BE2C (cell line): ENCODE measurements around the gene KCNQ2. TPM values are rescaled to one million over a fixed set of nuclear protein-coding genes. Genes with fewer than 3 reads are reported as not detected.

Source experiments
- DNase-seq: peaks from one replicate; pipeline ENCODE4 v3.0.0-alpha.2; 2020
- H3K27me3 ChIP-seq: fragments of 250-450 bp; sonication (Bioruptor Pico); 2 replicates; pipeline ENCODE4 v1.5.1; 2020; ENCODE audit warnings: mild to moderate bottlenecking
- H3K36me3 ChIP-seq: fragments of 250-450 bp; sonication (Bioruptor Pico); 2 replicates; pipeline ENCODE4 v1.5.1; 2020; ENCODE audit warnings: mild to moderate bottlenecking
- H3K4me1 ChIP-seq: fragments of 250-450 bp; sonication (Bioruptor Pico); 2 replicates; pipeline ENCODE4 v1.5.1; 2020
- H3K4me3 ChIP-seq: 2 replicates; pipeline ENCODE4 v1.5.1; 2011; ENCODE audit warnings: low read depth, low read length
- H3K9me3 ChIP-seq: fragments of 250-450 bp; sonication (Bioruptor Pico); 2 replicates; pipeline ENCODE4 v1.5.1; 2020
- polyA plus RNA-seq: library from polyadenylated mRNA; unstranded; fragments of >200 nt; gene quantifications from one replicate; pipeline ENCODE4 v1.2.1, GENCODE V29; 2012; ENCODE audit warnings: low read depth, missing spikeins; ENCODE audit not compliant: insufficient read length, insufficient read depth
- TF ChIP-seq, protein P1 (sequence below): IDR thresholded peaks from 2 replicates; pipeline ENCODE4 v1.5.1; 2012; ENCODE audit warnings: mild to moderate bottlenecking, low read depth, low read length

KCNQ2 gene
- polyA plus RNA-seq = 60.1 TPM

DNA sequence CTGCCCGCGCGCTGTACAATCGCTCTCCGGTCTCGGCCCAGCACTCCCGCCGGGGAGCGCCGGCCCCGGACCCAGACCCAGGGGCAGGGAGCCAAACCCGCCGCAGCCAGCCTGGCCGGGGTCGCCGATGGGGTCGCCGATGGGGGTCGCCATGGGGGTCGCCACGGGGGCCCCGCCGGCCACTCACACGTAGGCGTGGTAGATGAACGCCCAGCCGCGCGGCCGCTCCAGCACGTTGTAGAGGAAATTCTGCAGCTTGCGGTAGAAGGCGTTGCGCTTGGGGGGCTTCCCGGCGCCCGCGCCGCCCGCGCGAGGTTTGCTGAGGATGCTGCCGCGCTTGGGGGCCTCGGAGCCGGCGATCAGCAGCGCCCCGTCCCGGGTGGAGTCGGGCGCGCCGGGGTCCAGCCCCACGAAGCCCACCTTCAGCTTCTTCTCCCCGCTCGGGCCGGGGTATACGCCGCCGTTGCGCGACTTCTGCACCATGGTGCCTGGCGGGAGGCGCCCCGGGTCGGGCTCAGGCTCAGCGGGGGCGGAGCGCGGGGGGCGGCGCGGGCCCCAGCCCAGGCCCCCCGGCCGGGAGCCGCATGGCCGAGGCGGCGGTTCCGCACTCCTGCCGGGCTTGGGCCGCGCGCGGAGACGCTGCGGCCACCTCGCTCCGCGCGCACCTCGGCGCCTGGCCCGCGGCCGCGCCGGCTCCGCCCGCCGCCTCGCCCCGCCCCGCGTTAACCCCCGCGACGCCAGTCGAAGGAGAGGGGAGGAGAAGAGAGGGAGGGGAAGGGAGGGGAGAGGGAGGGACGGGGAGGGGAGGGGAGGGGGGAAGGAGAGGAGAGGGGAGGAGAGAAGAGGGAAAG is at the start of gene KCNQ2:
Gene KCNQ2 (minus strand): TSS at position 675 of the 851 bp plus-strand sequence. CDS start 192 bp downstream, at position 483.
- H3K4me1 ChIP-seq = peaks cover 6% of the 10 kb centered on the region
- no peaks in the 10 kb centered on the region for H3K9me3 ChIP-seq
- H3K36me3 ChIP-seq = no peaks in the 10 kb centered on the region
- peak within 1 kb of the TSS; percentile 65 for H3K4me3 ChIP-seq
- DNase-seq = no peak
- H3K27me3 ChIP-seq = peaks cover 33% of the 10 kb centered on the region
- TF ChIP-seq, protein P1, sequence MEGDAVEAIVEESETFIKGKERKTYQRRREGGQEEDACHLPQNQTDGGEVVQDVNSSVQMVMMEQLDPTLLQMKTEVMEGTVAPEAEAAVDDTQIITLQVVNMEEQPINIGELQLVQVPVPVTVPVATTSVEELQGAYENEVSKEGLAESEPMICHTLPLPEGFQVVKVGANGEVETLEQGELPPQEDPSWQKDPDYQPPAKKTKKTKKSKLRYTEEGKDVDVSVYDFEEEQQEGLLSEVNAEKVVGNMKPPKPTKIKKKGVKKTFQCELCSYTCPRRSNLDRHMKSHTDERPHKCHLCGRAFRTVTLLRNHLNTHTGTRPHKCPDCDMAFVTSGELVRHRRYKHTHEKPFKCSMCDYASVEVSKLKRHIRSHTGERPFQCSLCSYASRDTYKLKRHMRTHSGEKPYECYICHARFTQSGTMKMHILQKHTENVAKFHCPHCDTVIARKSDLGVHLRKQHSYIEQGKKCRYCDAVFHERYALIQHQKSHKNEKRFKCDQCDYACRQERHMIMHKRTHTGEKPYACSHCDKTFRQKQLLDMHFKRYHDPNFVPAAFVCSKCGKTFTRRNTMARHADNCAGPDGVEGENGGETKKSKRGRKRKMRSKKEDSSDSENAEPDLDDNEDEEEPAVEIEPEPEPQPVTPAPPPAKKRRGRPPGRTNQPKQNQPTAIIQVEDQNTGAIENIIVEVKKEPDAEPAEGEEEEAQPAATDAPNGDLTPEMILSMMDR = no peak

DNA sequence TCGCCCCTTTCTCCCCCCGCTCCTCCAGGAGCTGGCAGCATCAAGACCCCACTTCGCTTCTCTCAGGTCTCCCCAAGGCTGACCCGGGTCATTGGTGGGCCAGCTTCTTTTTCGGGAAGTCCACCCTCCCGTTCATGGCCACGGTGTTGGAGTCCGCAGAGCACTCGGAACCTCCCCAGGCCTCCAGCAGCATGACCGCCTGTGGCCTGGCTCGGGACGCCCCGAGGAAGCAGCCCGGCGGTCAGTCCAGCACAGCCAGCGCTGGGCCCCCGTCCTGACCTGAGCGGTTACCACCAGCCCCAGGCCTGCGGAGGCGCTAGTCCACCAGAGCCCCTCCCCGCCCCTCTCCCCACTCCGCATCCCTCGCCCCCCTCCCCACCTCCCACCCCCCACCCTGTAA is 49.1 kb upstream of the KCNQ2 start:
- H3K9me3 ChIP-seq = peaks cover 4% of the 10 kb centered on the region; the same call in 1 of the 2 replicates
- DNase-seq = peak; percentile 23
- peak overlapping the region; percentile 73 for H3K4me3 ChIP-seq
- H3K36me3 ChIP-seq = peaks cover 22% of the 10 kb centered on the region
- TF ChIP-seq, protein P1 = no peak
- H3K4me1 ChIP-seq = no peaks in the 10 kb centered on the region
- no peaks in the 10 kb centered on the region for H3K27me3 ChIP-seq

DNA sequence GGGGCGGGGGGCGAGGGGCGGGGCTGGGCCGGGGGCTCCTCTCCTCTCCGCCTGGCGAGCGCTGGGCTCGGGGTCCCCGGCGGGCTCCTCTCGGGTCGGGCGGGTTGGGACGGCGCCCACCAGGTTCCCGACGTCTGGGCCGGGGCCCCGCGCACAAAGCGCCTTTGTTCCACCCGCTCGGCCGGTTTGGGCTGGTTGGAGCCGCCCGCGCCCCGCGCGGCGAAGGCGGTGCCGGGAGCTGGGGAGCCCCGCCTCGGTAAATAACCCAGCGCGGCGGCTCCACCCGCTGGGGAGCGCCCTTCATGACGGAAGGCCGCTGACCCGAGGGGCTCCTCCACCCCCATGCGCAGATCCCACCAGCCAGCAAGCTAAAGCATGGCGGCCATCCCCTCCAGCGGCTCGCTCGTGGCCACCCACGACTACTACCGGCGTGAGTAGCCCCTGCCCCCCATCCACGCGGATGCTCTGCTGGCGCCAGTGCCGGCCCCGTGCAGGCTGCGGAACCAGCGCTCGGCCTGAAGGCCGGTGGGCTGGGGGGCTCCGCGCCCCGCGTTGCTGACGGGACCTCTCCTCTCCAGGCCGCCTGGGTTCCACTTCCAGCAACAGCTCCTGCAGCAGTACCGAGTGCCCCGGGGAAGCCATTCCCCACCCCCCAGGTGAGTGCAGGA is 48.6 kb upstream of the KCNQ2 start:
- H3K4me3 ChIP-seq = peak overlapping the region; percentile 73
- H3K36me3 ChIP-seq = peaks cover 22% of the 10 kb centered on the region
- H3K4me1 ChIP-seq = no peaks in the 10 kb centered on the region
- TF ChIP-seq, protein P1 = no peak
- peaks cover 4% of the 10 kb centered on the region; the same call in 1 of the 2 replicates for H3K9me3 ChIP-seq
- peak; percentile 71 for DNase-seq
- no peaks in the 10 kb centered on the region for H3K27me3 ChIP-seq

DNA sequence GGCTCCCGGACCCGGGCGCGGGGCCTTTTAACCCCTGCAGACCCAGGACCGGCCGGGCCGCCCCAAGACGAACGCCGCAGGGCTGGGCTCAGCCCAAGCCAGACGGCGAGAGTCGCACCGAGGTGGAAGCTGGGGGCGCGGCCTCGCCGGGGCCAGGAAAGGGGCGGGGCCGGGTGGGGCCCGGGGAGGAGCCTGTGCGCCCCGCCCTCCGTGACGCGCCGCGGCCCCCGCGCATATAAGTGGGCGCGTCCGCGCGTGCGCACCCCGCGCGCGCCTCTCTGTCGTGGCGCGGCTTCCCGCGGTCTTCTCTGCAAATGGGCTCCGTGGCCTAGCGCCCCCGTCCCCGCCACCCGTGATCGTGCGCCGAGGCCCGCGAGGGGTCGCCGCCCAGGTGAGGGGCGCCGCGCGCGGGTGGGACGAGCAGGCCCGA is 48.1 kb upstream of the KCNQ2 start, which contains the start of gene PPDPF:
Gene PPDPF (plus strand): TSS at position 262 of the 430 bp plus-strand sequence. CDS start 544 bp downstream, outside the sequence.
- DNase-seq = peak; percentile 87
- H3K36me3 ChIP-seq = peaks cover 22% of the 10 kb centered on the region
- H3K27me3 ChIP-seq = no peaks in the 10 kb centered on the region
- H3K4me1 ChIP-seq = no peaks in the 10 kb centered on the region
- peak within 1 kb of the TSS; percentile 73 for H3K4me3 ChIP-seq
- H3K9me3 ChIP-seq = peaks cover 4% of the 10 kb centered on the region; the same call in 1 of the 2 replicates
- TF ChIP-seq, protein P1 = no peak

DNA sequence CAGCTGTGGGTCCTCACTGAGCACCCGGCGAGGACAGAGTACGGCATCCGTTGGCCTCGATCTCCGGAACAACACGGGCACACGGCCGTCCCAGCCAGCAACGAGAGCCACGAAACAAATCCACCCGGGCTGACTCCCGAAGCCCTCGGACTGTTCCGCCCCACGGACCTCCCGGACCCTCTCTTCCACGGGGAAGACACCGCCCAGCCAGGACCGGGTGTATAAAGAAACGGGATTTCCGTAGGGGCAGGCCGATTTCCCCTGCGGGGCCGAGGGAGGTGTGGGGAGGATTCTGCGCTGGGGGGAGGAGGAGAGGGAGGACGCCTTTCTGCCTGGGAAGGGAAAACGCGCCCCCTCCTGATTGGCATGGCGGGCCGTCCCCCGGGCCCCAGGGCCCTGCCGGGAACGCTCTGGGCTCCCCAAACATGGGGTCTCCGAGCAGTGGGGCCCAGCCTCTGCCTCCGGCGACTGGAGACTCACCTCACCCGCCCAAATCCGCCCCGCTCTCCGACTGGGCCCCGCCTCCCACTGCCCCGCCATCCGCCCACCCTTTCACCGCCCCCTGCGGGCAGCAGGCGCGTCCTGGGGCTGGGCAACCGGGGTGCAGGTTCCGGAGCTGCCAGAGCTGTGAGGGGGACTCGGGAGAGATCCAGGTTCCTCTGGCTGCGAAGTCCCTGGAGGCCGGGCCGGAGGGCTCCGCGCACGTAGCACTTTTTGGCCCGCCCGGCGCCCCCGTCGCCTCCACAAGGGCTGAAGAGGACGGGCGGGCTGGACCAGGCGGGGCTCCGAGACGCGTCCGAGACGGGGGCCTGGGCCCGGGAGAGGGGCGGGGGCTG is 47.4 kb upstream of the KCNQ2 start:
- Histone ChIP-seq H3K9me3 (peaks cover 4% of the 10 kb centered on the region; the same call in 1 of the 2 replicates), H3K4me1 (no peaks in the 10 kb centered on the region), H3K27me3 (no peaks in the 10 kb centered on the region), H3K4me3 (peak overlapping the region; percentile 73), H3K36me3 (peaks cover 22% of the 10 kb centered on the region)
- DNase-seq = peak; percentile 70
- TF ChIP-seq, protein P1 = peak; percentile 22
